Renal cortical epithelial cell (primary cell): Measurements from ENCODE around the gene INSIG2. TPM values are rescaled to one million over a fixed set of nuclear protein-coding genes. Genes with fewer than 3 reads are reported as not detected.
A peak's percentile ranks its signal among the peaks of the same experiment; 100 is the strongest.

Experiments used
- DNase-seq: peaks from one replicate; pipeline ENCODE4 v3.0.0-alpha.2; 2011; ENCODE audit warnings: low read depth
- total RNA-seq: library from RNA; depleted of rRNA; stranded (reverse); fragments of >200 nt; gene quantifications from 2 replicates; pipeline ENCODE4 v1.2.3, GENCODE V29; 2014

INSIG2 gene
- total RNA-seq, 1 donor from 2014 or later, result 35.3 TPM

DNA sequence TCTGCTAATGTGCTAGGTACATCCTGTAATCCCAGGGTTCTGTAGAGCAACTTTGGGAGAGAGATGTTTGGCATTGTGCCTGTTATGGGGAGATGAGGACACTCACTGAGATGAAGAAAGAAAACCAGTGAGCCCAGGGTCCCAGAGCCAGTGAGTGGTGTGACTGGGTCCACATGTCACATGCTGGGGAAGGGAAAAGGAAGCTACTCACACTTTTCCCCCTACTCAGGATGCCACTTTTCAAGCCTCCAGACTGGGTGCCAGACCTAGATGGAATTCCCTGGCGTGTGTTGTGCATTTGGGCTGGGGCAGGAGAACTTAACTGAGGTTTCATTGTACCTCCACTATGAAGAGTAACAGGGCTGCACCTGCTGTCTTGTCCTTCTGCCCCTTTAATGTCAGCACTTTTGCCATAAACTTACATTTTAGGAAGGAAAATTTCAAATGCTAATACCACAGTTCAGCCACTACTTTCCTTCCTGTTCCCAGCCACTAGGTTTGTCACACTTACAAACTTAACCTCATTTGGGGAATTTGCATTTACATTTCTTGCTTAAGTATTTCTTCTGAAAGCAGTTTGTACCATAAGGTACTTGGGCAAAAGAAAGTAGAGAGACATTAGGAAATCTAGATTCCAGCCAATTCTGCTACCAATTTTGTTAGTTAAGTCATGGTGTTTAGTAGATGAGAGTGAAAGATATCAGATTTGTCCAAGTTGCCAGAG, 10.2 kb downstream of the INSIG2 start:
- no peak for DNase-seq

DNA sequence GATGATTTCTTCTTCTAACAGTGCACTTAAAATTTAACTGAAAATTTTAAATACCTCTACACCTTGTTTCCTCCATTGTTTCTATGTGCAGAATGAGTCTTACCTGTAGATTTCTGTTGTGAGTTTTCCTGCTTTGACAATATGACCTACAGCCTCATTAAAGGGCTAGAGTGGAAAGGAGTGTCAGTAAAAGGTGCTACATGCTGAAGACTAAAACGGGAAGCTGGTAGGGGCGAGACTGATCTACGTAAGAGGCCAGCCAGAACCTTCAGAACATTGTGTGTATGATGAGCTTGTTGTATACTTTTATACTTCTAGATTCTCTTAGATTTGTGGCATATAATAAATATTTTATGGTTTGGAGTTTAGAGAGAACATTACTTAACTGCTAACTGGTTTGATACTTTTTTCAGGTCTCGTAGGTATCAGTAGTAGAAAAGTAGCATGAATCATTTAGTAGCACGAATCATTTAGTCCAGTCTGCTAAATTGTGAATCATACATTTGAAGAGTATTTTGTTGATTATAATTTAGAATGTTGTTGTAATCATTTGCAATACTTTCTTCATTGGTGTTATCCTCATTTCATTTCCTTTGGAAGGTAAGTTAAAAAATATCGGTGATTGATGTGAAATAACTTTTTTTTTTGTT, 14.3 kb downstream of the INSIG2 start:
- DNase-seq, result peak; percentile 23

DNA sequence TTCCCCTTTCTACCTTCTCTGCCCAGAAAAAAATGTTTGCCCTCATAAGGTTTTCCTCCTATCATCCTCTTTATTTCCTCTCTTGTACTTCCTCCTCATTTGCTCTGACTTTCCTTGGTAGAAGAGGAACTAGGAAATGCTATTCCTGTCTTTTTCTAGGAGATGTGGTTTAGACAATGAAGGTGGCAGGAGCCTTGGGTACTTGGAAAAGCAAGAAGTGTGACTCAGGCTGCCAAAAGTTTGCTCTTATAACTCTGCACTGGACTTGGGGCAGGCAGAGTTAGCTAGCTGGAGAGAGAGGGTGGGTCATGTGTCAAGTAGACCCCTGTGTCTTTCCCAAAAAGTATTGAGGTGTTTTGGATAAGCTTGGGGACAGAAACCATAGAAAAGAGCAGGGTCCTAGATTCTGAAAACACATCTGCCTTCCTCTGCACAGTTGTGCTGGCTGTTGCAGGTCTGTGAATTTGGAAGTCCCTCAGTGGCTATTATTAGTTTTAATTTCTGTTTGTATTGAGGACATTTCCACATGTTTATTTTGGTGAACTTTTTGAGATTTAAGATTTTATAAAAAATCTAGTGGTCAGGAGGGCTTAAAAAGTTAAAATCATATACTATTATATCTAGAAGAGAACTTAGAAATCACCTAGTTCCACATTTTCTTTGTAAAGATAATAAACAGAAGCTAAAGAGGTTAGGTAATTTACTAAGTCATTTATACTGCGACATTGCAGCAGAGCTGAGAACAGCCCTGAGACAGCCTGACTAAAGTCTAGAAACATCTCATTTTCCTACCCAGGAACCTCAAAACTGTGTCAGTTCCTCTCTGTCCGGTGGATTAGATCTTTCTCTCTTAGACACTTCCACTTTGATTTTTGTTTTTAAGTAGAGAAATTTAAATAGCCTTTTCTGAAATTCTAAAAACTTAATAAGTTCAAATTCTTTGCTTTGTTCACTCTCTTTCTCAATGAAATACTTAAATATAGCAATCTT, 16.0 kb downstream of the INSIG2 start:
- DNase-seq, result no peak

DNA sequence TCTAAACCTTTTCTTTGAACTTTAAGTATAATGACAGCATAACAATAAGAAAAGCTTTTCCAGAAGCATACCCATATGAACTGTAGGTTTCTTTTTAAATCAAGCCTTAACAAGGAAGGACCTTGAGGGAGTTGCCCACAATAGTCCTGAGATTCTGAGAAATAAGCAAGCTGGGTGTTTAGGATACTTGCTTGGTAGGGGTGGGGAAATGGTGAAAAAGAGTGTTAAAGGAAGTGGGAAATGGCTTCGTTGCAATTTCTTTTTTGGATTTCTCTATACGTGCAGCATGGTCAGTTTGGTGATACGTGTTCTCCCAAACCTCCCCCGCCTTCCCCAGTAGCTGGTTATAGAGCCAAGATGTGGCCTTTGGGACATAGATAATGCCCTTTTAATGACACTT, 17.2 kb downstream of the INSIG2 start:
- DNase-seq, result no peak

- DNase-seq, result no peak
Observed at GRCh38 chr2:118106926-118107325, 18.7 kb downstream of the INSIG2 start.

GRCh38 chr2:118110310-118110709, 22.0 kb downstream of the INSIG2 start:
- no peak for DNase-seq

GRCh38 chr2:118110991-118111390, 22.7 kb downstream of the INSIG2 start:
- no peak for DNase-seq

DNA sequence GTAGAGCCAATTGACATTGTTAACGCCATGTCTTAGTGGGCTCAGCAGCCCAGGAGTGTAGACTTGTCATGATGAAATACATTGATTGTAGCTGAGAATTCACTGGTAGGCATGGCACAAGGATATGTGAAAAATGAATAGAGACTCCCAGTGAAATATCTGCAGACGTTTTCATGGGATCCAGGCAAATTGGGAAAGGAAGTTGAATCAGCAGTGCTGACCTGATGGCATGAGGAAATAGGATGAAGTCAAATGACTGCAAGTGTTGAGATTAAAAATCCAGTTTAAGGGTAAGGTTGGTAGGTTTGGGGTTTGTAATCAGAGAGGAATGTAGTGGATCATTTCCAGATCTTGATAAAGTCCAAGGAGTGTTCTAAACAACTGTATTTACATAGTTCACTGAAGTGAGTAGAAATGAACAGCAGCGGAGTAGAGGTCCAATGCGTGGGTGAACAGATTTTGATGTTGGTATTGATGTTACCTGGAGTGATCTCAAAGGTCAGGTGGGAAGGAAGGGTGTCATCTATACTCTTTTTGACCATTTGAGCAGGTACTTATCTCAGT, 24.6 kb downstream of the INSIG2 start:
- peak; percentile 93 for DNase-seq

DNA sequence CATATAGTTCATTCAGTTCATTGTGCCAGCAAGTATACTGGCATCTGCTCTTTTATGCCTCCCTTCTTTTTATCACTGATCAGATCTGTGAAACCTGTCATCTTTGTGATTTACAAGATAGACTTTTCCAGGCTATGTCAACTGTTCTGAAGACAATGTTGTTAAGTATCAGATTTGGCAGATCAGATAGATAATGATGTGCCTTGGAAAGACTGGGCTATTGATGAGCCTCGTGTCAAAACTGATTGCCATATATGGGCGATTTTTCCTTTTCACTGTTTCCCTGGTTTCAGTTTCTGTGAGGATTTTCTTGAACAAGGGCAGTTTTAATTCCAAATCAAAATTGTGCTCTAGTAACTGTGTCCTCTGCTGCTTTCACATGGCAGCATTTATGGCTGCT, 26.6 kb downstream of the INSIG2 start:
- no peak for DNase-seq

DNA sequence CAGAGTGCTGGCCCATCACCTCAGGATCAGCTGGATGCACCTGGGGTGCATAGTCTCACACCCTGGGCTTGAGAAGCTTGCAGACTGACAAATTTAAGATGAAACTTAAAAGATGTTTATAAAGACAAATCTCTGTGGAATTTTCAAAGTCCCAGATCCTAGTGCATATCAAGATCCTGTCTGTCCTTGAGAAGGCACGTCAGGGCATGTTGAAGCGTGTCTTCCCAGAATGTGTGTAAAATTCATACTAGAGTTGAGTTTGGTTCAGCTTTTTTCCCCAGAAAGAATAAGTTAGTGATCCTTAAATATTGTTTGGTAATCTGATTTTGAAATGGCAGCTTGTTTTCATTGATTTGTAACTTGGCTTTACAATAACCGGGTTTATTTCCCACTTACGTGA, 27.5 kb downstream of the INSIG2 start:
- no peak for DNase-seq

- DNase-seq, result no peak
Observed at GRCh38 chr2:118118479-118118878, 30.2 kb downstream of the INSIG2 start.

DNA sequence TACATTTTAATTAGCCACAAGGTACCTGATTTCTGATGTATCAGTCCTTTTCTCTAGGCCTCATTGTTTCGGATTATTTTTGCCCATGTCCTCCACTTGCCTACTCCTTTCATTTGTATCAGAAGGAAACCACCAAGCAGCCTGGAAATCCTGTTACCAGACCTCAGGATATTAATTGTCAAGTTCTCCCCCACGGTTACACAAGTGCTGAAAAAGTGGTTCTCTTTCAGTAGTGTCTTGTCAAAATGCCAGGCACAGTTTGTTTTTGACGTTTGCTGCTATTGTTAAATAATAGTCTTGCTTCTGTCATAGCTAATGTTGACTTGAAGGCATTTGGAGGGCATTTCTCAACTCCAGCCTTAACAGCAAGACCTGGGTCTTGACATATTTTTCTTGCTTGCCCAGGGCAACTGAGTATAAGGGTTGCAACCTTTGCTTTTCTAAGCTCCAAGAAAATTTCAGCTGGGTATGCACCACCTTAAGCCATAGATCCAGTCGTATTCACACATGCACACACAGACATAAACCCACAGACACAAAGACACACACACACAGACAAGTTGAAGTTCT, 31.0 kb downstream of the INSIG2 start:
- DNase-seq, result peak; percentile 7

GRCh38 chr2:118119761-118120400, 31.6 kb downstream of the INSIG2 start:
- DNase-seq, result no peak

DNA sequence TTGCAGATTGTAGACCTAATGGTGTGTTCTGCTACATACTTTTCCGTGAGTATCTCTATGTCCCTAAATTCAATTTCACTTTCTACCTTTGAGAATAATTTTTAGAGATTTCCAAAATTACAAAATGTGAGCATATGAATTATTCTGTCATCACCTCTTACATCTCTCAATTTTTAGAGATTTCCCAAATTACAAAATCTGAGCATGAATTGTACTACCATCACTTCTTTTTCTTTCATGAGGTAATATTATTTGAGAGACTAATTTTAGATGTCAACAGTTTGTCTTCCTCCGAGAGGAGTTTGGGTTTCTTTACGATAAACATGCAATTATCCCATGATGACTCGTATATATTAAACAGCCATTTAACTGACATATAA, 32.1 kb downstream of the INSIG2 start:
- DNase-seq, result no peak

- no peak for DNase-seq
Observed at GRCh38 chr2:118121101-118121500, 32.8 kb downstream of the INSIG2 start.

DNA sequence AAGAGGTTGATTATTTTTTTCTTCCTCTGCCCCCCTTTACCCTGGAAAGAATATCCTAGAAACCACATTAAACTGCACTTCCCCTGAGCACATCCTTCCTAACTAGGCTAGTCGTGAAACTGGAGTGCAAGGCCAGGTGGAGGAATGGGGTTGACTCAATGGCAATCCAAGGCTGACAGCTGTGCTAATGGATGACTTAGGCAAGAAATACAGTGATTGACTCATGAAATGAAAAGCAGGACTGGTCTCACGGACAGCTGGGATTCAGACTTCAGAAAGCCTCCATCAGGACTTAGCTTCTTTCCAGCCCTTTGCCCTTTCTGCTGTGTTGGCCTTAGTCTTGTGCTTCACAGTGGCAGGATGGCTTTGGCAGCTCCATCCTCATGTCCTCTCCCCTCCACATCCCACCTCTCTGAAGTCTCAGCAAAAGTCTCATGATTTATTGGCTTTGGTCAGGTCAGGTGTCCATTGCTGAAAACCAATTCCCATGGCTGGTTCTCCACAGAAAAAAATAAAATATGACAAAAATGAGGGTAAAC, 33.8 kb downstream of the INSIG2 start:
- peak; percentile 42 for DNase-seq

- DNase-seq, result peak; percentile 85
Observed at GRCh38 chr2:118122594-118123281, 34.5 kb downstream of the INSIG2 start.

- peak; percentile 83 for DNase-seq
Observed at GRCh38 chr2:118123561-118124232, 35.4 kb downstream of the INSIG2 start.

- peak; percentile 42 for DNase-seq
Observed at GRCh38 chr2:118124288-118124891, 36.1 kb downstream of the INSIG2 start.
